Keratinocyte (primary cell): Measurements from ENCODE around the gene CLEC2D. TPM values are rescaled to one million over a fixed set of nuclear protein-coding genes. Genes with fewer than 3 reads are reported as not detected.

Experiments
- DNase-seq: peaks from one replicate; pipeline ENCODE4 v3.0.0-alpha.2; 2011; ENCODE audit warnings: low read depth, missing footprints, low spot score
- FAIRE-seq: peaks from 2 replicates; lab custom pipeline; 2011; peaks lifted over from hg19 to GRCh38; lab: Jason Lieb, UNC
- H2AFZ ChIP-seq: 2 replicates; pipeline ENCODE4 v1.6.0; 2012; ENCODE audit warnings: low read length, control low read depth, inconsistent platforms; ENCODE audit not compliant: control insufficient read depth
- H3K27ac ChIP-seq: 2 replicates; pipeline ENCODE4 v1.5.1; 2011; ENCODE audit warnings: low read length; ENCODE audit not compliant: control insufficient read depth, insufficient read depth
- H3K27me3 ChIP-seq: 3 replicates; pipeline ENCODE4 v1.6.0; 2011; ENCODE audit warnings: low read length; ENCODE audit not compliant: control insufficient read depth, insufficient read depth; ENCODE audit errors: extremely low read depth
- H3K36me3 ChIP-seq, 2 experiments: 2 replicates in 1 of 2; 3 replicates in 1 of 2; pipeline ENCODE4 v1.5.1; 2011; ENCODE audit warnings: low read length in 2 of 2, mild to moderate bottlenecking in 1 of 2; ENCODE audit not compliant: control insufficient read depth in 2 of 2, insufficient read depth in 2 of 2; ENCODE audit errors: extremely low read depth in 1 of 2
- H3K4me1 ChIP-seq: 3 replicates; pipeline ENCODE4 v1.5.1; 2011; ENCODE audit warnings: low read length; ENCODE audit not compliant: control insufficient read depth, insufficient read depth; ENCODE audit errors: extremely low read depth
- H3K4me2 ChIP-seq: 3 replicates; pipeline ENCODE4 v1.6.0; 2011; ENCODE audit warnings: low read depth, low read length; ENCODE audit not compliant: control insufficient read depth, insufficient read depth; ENCODE audit errors: extremely low read depth
- H3K4me3 ChIP-seq, 3 experiments: fragments of 200-600 bp in 1 of 3; sonication (generic) in 1 of 3; 2 replicates in 2 of 3; 3 replicates in 1 of 3; pipeline ENCODE4 v1.5.1; 2011 to 2016; ENCODE audit warnings: low read length in 3 of 3, mild to moderate bottlenecking in 3 of 3, control low read depth in 2 of 3, inconsistent platforms in 1 of 3, low read depth in 1 of 3, mixed read lengths in 1 of 3, mixed run types in 1 of 3, moderate library complexity in 1 of 3; ENCODE audit not compliant: control insufficient read depth in 2 of 3, insufficient read depth in 2 of 3; ENCODE audit errors: extremely low read depth in 1 of 3
- H3K79me2 ChIP-seq: 2 replicates; pipeline ENCODE4 v1.6.0; 2012; ENCODE audit warnings: low read length; ENCODE audit not compliant: control insufficient read depth, insufficient read depth
- H3K9ac ChIP-seq: 3 replicates; pipeline ENCODE4 v1.6.0; 2011; ENCODE audit warnings: low read length; ENCODE audit not compliant: control insufficient read depth, insufficient read depth; ENCODE audit errors: extremely low read depth
- H3K9me1 ChIP-seq: 3 replicates; pipeline ENCODE4 v1.6.0; 2011; ENCODE audit warnings: low read length; ENCODE audit not compliant: control insufficient read depth, insufficient read depth; ENCODE audit errors: extremely low read depth
- H3K9me3 ChIP-seq: 2 replicates; pipeline ENCODE4 v1.5.1; 2012; ENCODE audit warnings: low read depth, low read length; ENCODE audit not compliant: control insufficient read depth
- H4K20me1 ChIP-seq: 3 replicates; pipeline ENCODE4 v1.6.0; 2011; ENCODE audit warnings: low read length; ENCODE audit not compliant: control insufficient read depth, insufficient read depth; ENCODE audit errors: extremely low read depth
- EZH2 ChIP-seq: IDR thresholded peaks from one replicate; pipeline ENCODE4 v1.6.1; 2012; ENCODE audit warnings: inconsistent platforms, mild to moderate bottlenecking, low read length, moderate library complexity
- dilution Hi-C: fragments of 300-500 bp; cut with MboI; formaldehyde crosslinking; loops from one replicate; pipeline ENCODE4 v1.7.0; 2020; ENCODE audit warnings: low sequenced_read_pairs; ENCODE audit not compliant: extremely low pct_ligation_motif_present
- polyA plus RNA-seq, 5 experiments: library from polyadenylated mRNA; depleted of rRNA in 3 of 5; stranded (reverse) in 3 of 5; stranded (forward) in 1 of 5; unstranded in 1 of 5; fragments of >200 nt; gene quantifications; 1 replicate in 1 of 5; 2 replicates in 3 of 5; 3 replicates in 1 of 5; pipeline versions ENCODE4 v1.2.1 to v1.2.3, GENCODE V29; 2011 to 2012; ENCODE audit warnings: missing spikeins in 2 of 5, low read depth in 1 of 5, low replicate concordance in 1 of 5
- TF ChIP-seq, protein P1 (sequence below), 3 experiments: IDR thresholded peaks in 1 of 3; conservative IDR thresholded peaks in 1 of 3; optimal IDR thresholded peaks in 1 of 3; 2 replicates in 2 of 3; 3 replicates in 1 of 3; pipeline versions ENCODE3 to v1.5.1; 2011; ENCODE audit warnings: low read length in 3 of 3, mild to moderate bottlenecking in 3 of 3, moderate library complexity in 2 of 3, control low read depth in 1 of 3, inconsistent platforms in 1 of 3; ENCODE audit not compliant: insufficient read depth in 2 of 3; ENCODE audit errors: extremely low read depth in 1 of 3

CLEC2D gene
- polyA plus RNA-seq, 1 donor (not counting 4 experiments of a cell fraction or from before 2014, with no cell fraction given): 2.3 TPM

- no peak overlapping the region for H3K4me2 ChIP-seq
- H3K9ac ChIP-seq: no peak overlapping the region
- dilution Hi-C loops: no loop called here
- FAIRE-seq (no peak), DNase-seq (no peak)
- TF ChIP-seq, protein P1, sequence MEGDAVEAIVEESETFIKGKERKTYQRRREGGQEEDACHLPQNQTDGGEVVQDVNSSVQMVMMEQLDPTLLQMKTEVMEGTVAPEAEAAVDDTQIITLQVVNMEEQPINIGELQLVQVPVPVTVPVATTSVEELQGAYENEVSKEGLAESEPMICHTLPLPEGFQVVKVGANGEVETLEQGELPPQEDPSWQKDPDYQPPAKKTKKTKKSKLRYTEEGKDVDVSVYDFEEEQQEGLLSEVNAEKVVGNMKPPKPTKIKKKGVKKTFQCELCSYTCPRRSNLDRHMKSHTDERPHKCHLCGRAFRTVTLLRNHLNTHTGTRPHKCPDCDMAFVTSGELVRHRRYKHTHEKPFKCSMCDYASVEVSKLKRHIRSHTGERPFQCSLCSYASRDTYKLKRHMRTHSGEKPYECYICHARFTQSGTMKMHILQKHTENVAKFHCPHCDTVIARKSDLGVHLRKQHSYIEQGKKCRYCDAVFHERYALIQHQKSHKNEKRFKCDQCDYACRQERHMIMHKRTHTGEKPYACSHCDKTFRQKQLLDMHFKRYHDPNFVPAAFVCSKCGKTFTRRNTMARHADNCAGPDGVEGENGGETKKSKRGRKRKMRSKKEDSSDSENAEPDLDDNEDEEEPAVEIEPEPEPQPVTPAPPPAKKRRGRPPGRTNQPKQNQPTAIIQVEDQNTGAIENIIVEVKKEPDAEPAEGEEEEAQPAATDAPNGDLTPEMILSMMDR (optimal IDR thresholded peaks at IDR 0.05 in 1 of 3, IDR thresholded peaks at IDR 0.05 in 1 of 3, conservative IDR thresholded peaks at IDR 0.05 in 1 of 3; ENCODE audit: extremely low read depth in 1 of 3, insufficient read depth in 2 of 3, low read length in 3 of 3): no peak
- TF ChIP-seq EZH2: no peak
- H3K36me3 ChIP-seq: no peaks in the 10 kb centered on the region
- no peaks in the 10 kb centered on the region for H3K9me1 ChIP-seq
- no peaks in the 10 kb centered on the region for H4K20me1 ChIP-seq
- H3K79me2 ChIP-seq: no peaks in the 10 kb centered on the region
- H3K27me3 ChIP-seq: no peaks in the 10 kb centered on the region
- no peaks in the 10 kb centered on the region for H3K9me3 ChIP-seq
- no peak overlapping the region for H2AFZ ChIP-seq
- no peaks in the 10 kb centered on the region for H3K4me1 ChIP-seq
- H3K4me3 ChIP-seq: no peak overlapping the region
- no peak overlapping the region for H3K27ac ChIP-seq
Measured at GRCh38 chr12:9697619-9698018, 28.1 kb downstream of the CLEC2D start.

GRCh38 chr12:9698681-9699080 is 29.2 kb downstream of the CLEC2D start:
- no peaks in the 10 kb centered on the region for H3K9me3 ChIP-seq
- DNase-seq (no peak), FAIRE-seq (no peak)
- no peaks in the 10 kb centered on the region for H3K4me1 ChIP-seq
- H3K4me3 ChIP-seq: no peak overlapping the region
- H3K79me2 ChIP-seq: no peaks in the 10 kb centered on the region
- no peaks in the 10 kb centered on the region for H3K27me3 ChIP-seq
- dilution Hi-C loops: no loop called here
- no peaks in the 10 kb centered on the region for H3K36me3 ChIP-seq
- no peak overlapping the region for H3K9ac ChIP-seq
- H2AFZ ChIP-seq: no peak overlapping the region
- H3K9me1 ChIP-seq: no peaks in the 10 kb centered on the region
- H3K4me2 ChIP-seq: no peak overlapping the region
- H3K27ac ChIP-seq: no peak overlapping the region
- no peaks in the 10 kb centered on the region for H4K20me1 ChIP-seq
- TF ChIP-seq, protein P1 (optimal IDR thresholded peaks at IDR 0.05 in 1 of 3, IDR thresholded peaks at IDR 0.05 in 1 of 3, conservative IDR thresholded peaks at IDR 0.05 in 1 of 3; ENCODE audit: extremely low read depth in 1 of 3, insufficient read depth in 2 of 3, low read length in 3 of 3): no peak
- no peak for TF ChIP-seq EZH2
